HL-60 (cell line): ENCODE measurements around the gene CTNNA1.

Source experiments
- DNase-seq, 2 experiments: peaks; one replicate each; pipeline ENCODE4 v3.0.0-alpha.2; 2010 to 2020; ENCODE audit warnings: low read depth in 1 of 2, low spot score in 1 of 2
- H3K27ac ChIP-seq: fragments of 250-450 bp; sonication (Bioruptor Pico); replicated peaks from 2 replicates; pipeline ENCODE4 v1.5.1; 2020; ENCODE audit warnings: mild to moderate bottlenecking, moderate library complexity
- H3K27me3 ChIP-seq: fragments of 250-450 bp; sonication (Bioruptor Pico); 2 replicates; pipeline ENCODE4 v1.5.1; 2021; ENCODE audit warnings: mild to moderate bottlenecking, moderate library complexity; ENCODE audit not compliant: insufficient read depth, poor library complexity, severe bottlenecking
- H3K4me3 ChIP-seq: replicated peaks from 2 replicates; pipeline ENCODE4 v1.5.1; 2011; ENCODE audit warnings: mild to moderate bottlenecking, control low read depth, low read length; ENCODE audit not compliant: insufficient read depth
- GABPA ChIP-seq: IDR thresholded peaks from 2 replicates; pipeline ENCODE4 v1.6.1; 2012; ENCODE audit warnings: low read depth
- POLR2AphosphoS5 ChIP-seq: IDR thresholded peaks from 2 replicates; pipeline ENCODE4 v1.6.1; 2012; ENCODE audit warnings: low read depth
- SPI1 ChIP-seq: IDR thresholded peaks from 2 replicates; pipeline ENCODE4 v1.6.1; 2012; ENCODE audit warnings: low read depth, mild to moderate bottlenecking, borderline replicate concordance
- TF ChIP-seq, protein P1 (sequence below): IDR thresholded peaks from one replicate; pipeline ENCODE4 v1.5.1; 2011; ENCODE audit warnings: low read length, control low read depth, inconsistent platforms; ENCODE audit not compliant: insufficient read depth
- TF ChIP-seq, protein P2 (sequence below): IDR thresholded peaks from 2 replicates; pipeline ENCODE4 v1.6.1; 2012; ENCODE audit warnings: low read depth; ENCODE audit not compliant: insufficient replicate concordance

CTNNA1 gene

DNA sequence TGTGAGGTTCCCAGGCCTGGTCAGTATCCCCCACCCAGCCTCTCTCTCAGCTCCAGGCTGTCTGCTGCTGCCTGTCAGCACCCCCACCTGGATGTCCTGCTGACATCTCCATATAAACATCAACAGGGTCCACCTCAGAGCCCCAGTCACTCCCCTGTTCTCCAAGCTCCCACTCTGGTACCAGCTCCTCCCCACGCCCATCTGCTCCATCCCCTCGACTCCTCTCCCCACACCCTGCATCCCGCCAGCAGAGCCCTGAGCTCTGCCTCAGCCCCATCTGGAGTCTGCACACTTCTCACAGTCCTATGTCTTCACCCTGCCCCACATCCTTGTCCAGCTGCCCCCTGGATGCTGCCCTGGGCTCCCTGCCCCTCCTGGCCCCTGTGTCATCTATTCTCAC is 189.6 kb downstream of the CTNNA1 start:
- no peak overlapping the region for H3K27ac ChIP-seq
- DNase-seq, result no peak
- H3K27me3 ChIP-seq, result no peaks in the 10 kb centered on the region
- TF ChIP-seq, protein P1, sequence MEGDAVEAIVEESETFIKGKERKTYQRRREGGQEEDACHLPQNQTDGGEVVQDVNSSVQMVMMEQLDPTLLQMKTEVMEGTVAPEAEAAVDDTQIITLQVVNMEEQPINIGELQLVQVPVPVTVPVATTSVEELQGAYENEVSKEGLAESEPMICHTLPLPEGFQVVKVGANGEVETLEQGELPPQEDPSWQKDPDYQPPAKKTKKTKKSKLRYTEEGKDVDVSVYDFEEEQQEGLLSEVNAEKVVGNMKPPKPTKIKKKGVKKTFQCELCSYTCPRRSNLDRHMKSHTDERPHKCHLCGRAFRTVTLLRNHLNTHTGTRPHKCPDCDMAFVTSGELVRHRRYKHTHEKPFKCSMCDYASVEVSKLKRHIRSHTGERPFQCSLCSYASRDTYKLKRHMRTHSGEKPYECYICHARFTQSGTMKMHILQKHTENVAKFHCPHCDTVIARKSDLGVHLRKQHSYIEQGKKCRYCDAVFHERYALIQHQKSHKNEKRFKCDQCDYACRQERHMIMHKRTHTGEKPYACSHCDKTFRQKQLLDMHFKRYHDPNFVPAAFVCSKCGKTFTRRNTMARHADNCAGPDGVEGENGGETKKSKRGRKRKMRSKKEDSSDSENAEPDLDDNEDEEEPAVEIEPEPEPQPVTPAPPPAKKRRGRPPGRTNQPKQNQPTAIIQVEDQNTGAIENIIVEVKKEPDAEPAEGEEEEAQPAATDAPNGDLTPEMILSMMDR, result no peak
- TF ChIP-seq GABPA (no peak), SPI1 (no peak)
- TF ChIP-seq, protein P2, sequence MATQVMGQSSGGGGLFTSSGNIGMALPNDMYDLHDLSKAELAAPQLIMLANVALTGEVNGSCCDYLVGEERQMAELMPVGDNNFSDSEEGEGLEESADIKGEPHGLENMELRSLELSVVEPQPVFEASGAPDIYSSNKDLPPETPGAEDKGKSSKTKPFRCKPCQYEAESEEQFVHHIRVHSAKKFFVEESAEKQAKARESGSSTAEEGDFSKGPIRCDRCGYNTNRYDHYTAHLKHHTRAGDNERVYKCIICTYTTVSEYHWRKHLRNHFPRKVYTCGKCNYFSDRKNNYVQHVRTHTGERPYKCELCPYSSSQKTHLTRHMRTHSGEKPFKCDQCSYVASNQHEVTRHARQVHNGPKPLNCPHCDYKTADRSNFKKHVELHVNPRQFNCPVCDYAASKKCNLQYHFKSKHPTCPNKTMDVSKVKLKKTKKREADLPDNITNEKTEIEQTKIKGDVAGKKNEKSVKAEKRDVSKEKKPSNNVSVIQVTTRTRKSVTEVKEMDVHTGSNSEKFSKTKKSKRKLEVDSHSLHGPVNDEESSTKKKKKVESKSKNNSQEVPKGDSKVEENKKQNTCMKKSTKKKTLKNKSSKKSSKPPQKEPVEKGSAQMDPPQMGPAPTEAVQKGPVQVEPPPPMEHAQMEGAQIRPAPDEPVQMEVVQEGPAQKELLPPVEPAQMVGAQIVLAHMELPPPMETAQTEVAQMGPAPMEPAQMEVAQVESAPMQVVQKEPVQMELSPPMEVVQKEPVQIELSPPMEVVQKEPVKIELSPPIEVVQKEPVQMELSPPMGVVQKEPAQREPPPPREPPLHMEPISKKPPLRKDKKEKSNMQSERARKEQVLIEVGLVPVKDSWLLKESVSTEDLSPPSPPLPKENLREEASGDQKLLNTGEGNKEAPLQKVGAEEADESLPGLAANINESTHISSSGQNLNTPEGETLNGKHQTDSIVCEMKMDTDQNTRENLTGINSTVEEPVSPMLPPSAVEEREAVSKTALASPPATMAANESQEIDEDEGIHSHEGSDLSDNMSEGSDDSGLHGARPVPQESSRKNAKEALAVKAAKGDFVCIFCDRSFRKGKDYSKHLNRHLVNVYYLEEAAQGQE, result no peak
- no peak overlapping the region for H3K4me3 ChIP-seq

DNA sequence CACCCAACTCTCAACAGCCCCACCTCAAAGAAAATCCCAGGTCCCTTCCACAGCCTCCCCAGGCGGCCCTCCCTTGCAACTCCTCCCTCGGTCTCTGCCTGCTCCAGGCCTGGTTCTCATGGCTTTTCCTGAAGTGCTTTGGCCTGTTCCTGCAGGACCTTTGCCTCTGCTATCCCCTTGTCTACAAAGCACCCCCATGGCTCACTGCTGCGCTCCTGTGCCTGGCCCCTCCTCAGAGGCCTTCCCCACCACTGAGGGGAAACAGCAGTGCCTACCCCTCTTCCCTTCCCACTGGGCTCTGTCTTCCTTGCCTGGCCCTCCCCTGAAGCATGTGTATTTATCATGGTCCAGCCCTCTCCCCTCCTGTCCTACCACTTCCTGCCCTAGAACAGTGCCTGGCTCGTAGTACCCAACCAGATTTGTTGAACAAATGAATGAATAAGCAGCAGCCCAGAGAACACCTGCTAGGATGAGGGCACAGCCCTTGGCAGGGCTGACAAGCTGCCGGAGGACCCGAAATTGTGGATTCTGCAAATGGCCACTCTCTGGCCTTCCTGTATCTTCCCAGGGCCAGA is 190.5 kb downstream of the CTNNA1 start:
- no peak for TF ChIP-seq SPI1
- TF ChIP-seq GABPA, result no peak
- TF ChIP-seq, protein P2, result no peak
- TF ChIP-seq, protein P1, result no peak
- TF ChIP-seq POLR2AphosphoS5, result no peak
- H3K27ac ChIP-seq, result no peak overlapping the region
- DNase-seq, result no peak
- H3K4me3 ChIP-seq, result no peak overlapping the region
- H3K27me3 ChIP-seq, result no peaks in the 10 kb centered on the region

DNA sequence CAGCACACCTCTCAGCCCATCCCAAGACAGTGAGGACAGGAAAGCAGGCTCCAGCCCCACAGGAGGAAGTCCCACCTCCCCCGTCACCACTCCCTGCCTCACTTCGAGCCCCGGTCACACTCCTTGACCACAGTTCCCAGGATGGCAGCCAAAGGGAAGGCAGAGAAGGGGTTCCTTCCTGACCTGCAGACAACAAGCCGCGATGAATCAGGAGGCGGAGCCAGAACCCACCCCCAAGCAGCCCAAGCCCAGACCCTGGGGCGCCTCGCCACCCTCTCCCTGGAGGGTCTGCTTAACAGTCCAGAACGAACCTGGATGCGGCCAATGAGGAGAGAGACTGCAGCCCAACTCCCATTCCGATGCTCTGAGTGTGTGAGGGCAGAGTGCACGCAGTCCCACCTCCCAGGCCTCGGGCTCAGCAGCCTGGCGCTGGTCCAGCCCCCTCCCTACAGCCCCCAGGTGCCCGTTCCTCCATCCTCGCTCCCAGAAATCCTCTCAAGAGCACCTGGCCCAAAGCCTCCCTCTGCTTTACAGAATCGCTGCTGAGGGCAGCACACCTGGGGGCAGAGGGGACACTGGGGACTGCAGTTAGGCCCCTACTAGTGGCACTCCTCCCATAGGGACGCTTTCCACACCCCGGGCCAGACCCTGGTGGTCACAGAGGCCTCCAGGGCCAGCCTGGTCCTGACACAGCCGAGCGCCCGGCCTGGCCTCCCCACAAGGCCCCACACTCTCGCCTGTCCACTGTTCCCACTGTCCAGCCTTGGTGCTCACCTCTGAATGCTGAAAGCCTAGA is 191.5 kb downstream of the CTNNA1 start:
- DNase-seq, result no peak
- TF ChIP-seq, protein P1, result no peak
- Histone ChIP-seq H3K4me3 (no peak overlapping the region), H3K27me3 (no peaks in the 10 kb centered on the region), H3K27ac (no peak overlapping the region)
